Bronchial epithelial cell (primary cell): Measurements from ENCODE around the gene DTD2. TPM values are rescaled to one million over a fixed set of nuclear protein-coding genes. Genes with fewer than 3 reads are reported as not detected.

Source experiments
- DNase-seq: peaks from one replicate; pipeline ENCODE4 v3.0.0-alpha.2; 2010; ENCODE audit warnings: low read depth
- FAIRE-seq: peaks from 2 replicates; lab custom pipeline; 2011; peaks lifted over from hg19 to GRCh38; lab: Jason Lieb, UNC
- H3K27me3 ChIP-seq: 2 replicates; pipeline ENCODE4 v1.5.1; 2011; ENCODE audit warnings: low read length; ENCODE audit not compliant: control insufficient read depth, insufficient read depth
- H3K36me3 ChIP-seq: 2 replicates; pipeline ENCODE4 v1.5.1; 2011; ENCODE audit warnings: low read length; ENCODE audit not compliant: control insufficient read depth, insufficient read depth
- H3K4me3 ChIP-seq: 2 replicates; pipeline ENCODE4 v1.5.1; 2011; ENCODE audit warnings: mild to moderate bottlenecking, low read depth, low read length, control low read depth
- CTCF ChIP-seq: IDR thresholded peaks from 2 replicates; pipeline ENCODE4 v1.5.1; 2011; ENCODE audit warnings: mild to moderate bottlenecking, moderate library complexity, low read length, control low read depth, inconsistent platforms; ENCODE audit not compliant: insufficient read depth, severe bottlenecking
- total RNA-seq: library from RNA; depleted of rRNA; stranded (reverse); fragments of >200 nt; gene quantifications from 2 replicates; pipeline ENCODE4 v1.2.1, GENCODE V29; 2014

Gene DTD2
- total RNA-seq, 1 donor from 2014 or later: 57.9 TPM

- Histone ChIP-seq H3K36me3 (no peaks in the 10 kb centered on the region), H3K4me3 (peak overlapping the region; percentile 100), H3K27me3 (no peaks in the 10 kb centered on the region)
- FAIRE-seq (no peak), DNase-seq (no peak)
- no peak for TF ChIP-seq CTCF
Observed at GRCh38 chr14:31419179-31419966, 37.9 kb downstream of the DTD2 start.

- H3K27me3 ChIP-seq: no peaks in the 10 kb centered on the region
- DNase-seq: no peak
- FAIRE-seq: no peak
- H3K4me3 ChIP-seq: no peak overlapping the region
- H3K36me3 ChIP-seq: no peaks in the 10 kb centered on the region
- TF ChIP-seq CTCF: no peak
Observed at GRCh38 chr14:31418440-31418839, 38.9 kb downstream of the DTD2 start.

GRCh38 chr14:31414190-31414833, 43.0 kb downstream of the DTD2 start:
- no peak for TF ChIP-seq CTCF
- H3K36me3 ChIP-seq: no peaks in the 10 kb centered on the region
- no peaks in the 10 kb centered on the region for H3K27me3 ChIP-seq
- no peak overlapping the region for H3K4me3 ChIP-seq
- FAIRE-seq (no peak), DNase-seq (peak; percentile 44)

GRCh38 chr14:31411218-31411727, 46.0 kb downstream of the DTD2 start:
- Histone ChIP-seq H3K27me3 (no peaks in the 10 kb centered on the region), H3K36me3 (no peaks in the 10 kb centered on the region), H3K4me3 (no peak overlapping the region)
- DNase-seq: no peak
- FAIRE-seq: no peak
- TF ChIP-seq CTCF: no peak

- DNase-seq: no peak
- no peak for TF ChIP-seq CTCF
- H3K36me3 ChIP-seq: no peaks in the 10 kb centered on the region
- H3K4me3 ChIP-seq: no peak overlapping the region
- no peaks in the 10 kb centered on the region for H3K27me3 ChIP-seq
- FAIRE-seq: no peak
Observed at GRCh38 chr14:31410048-31410650, 47.2 kb downstream of the DTD2 start.
